Hematopoietic multipotent progenitor cell treated with erythropoietin and hydrocortisone succinate and interleukin-3 and kit ligand, for 6 days (in vitro differentiated cells): Measurements from ENCODE around the gene TIAL1.
"Not testable (repeated sequence)": the region's sequence is repeated elsewhere in the genome, so short reads cannot be mapped to it uniquely, and the experiment has no call there.

Experiments used
- DNase-seq: peaks from one replicate; pipeline ENCODE4 v3.0.0-alpha.2; 2015

TIAL1 gene

GRCh38 chr10:119596537-119597404, at the start of gene TIAL1:
TIAL1 (minus strand) TSS chr10:119596964; CDS start chr10:119596465, 499 bp downstream.
- DNase-seq = peak; percentile 100

- DNase-seq = no peak
These were observed 48.2 kb upstream of the TIAL1 start for GRCh38 chr10:119644994-119645393.

- no peak for DNase-seq
These were observed 47.5 kb upstream of the TIAL1 start for GRCh38 chr10:119644205-119644814.

GRCh38 chr10:119643306-119644204, 46.8 kb upstream of the TIAL1 start:
- DNase-seq = no peak

- peak; percentile 66 for DNase-seq
These were observed 45.9 kb upstream of the TIAL1 start for GRCh38 chr10:119642556-119643111.

- no peak for DNase-seq
These were observed 44.2 kb upstream of the TIAL1 start for GRCh38 chr10:119640875-119641526.

GRCh38 chr10:119640384-119640783, 43.6 kb upstream of the TIAL1 start:
- no peak for DNase-seq

GRCh38 chr10:119638982-119639381, 42.2 kb upstream of the TIAL1 start:
- no peak for DNase-seq

GRCh38 chr10:119637631-119638030, 40.9 kb upstream of the TIAL1 start:
- no peak for DNase-seq

- DNase-seq = no peak
These were observed 37.4 kb upstream of the TIAL1 start for GRCh38 chr10:119634219-119634544.

- no peak for DNase-seq
These were observed 36.9 kb upstream of the TIAL1 start for GRCh38 chr10:119633538-119634218.

GRCh38 chr10:119630300-119630699, 33.5 kb upstream of the TIAL1 start:
- DNase-seq = no peak

- DNase-seq = peak; percentile 41
These were observed 29.0 kb upstream of the TIAL1 start for GRCh38 chr10:119625570-119626280.

- DNase-seq = no peak
These were observed 24.3 kb upstream of the TIAL1 start for GRCh38 chr10:119621078-119621384.

- no peak for DNase-seq
These were observed 23.7 kb upstream of the TIAL1 start for GRCh38 chr10:119620241-119621077.

GRCh38 chr10:119619811-119620210, 23.0 kb upstream of the TIAL1 start:
- DNase-seq = not testable (repeated sequence)

- no peak for DNase-seq
These were observed 22.5 kb upstream of the TIAL1 start for GRCh38 chr10:119619215-119619614.

- DNase-seq = no peak
These were observed 20.3 kb upstream of the TIAL1 start for GRCh38 chr10:119616882-119617570.

- no peak for DNase-seq
These were observed 17.9 kb upstream of the TIAL1 start for GRCh38 chr10:119614686-119615085.

- no peak for DNase-seq
These were observed 17.0 kb upstream of the TIAL1 start for GRCh38 chr10:119613741-119614140.
